GM12875 (cell line): Measurements from ENCODE around the gene LRRK1.

Experiments
- H3K4me3 ChIP-seq: one replicate; pipeline ENCODE4 v1.5.1; 2011; ENCODE audit warnings: low read depth, low read length, control low read depth
- TF ChIP-seq, protein P1 (sequence below): IDR thresholded peaks from 2 replicates; pipeline ENCODE4 v1.5.1; 2011; ENCODE audit warnings: low read depth, mild to moderate bottlenecking, control low read depth, inconsistent platforms, low read length, moderate library complexity, borderline replicate concordance; ENCODE audit not compliant: insufficient read depth

LRRK1 gene

DNA sequence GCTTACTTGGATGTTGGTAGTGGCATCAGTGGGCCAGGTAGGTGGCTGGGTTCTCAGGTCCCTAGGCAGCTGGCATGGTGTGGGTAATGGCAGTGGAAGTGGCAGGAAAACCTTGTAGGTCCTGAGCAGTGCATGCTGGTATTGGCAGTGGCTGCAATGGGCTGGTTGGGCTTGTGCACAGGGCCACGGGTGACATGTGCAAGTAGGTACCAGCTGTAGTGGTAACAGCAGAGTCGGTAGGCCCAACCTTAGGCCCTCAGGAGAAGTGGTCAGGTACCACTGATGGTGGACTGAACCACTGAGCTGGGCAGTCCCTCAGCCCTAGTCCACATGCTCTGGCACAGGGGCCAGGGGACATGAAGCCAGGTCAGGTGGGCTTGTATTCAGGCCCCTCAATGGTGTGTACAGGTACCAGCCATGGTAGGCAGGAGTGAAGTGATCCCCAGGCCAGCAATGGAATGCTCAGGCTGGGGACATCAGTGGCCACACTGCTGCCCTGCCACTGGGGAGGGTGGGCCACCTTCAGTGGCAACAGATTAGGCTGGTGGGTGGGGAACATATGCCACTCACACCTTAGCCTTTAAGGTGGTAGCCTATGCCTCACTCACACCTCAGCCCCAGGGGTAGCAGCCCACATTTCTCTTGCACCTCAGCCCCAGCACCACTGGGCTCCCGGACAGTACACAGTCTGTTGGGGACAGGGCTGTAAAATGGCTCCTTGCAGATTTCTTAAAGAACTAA, 118.1 kb downstream of the LRRK1 start:
- TF ChIP-seq, protein P1, sequence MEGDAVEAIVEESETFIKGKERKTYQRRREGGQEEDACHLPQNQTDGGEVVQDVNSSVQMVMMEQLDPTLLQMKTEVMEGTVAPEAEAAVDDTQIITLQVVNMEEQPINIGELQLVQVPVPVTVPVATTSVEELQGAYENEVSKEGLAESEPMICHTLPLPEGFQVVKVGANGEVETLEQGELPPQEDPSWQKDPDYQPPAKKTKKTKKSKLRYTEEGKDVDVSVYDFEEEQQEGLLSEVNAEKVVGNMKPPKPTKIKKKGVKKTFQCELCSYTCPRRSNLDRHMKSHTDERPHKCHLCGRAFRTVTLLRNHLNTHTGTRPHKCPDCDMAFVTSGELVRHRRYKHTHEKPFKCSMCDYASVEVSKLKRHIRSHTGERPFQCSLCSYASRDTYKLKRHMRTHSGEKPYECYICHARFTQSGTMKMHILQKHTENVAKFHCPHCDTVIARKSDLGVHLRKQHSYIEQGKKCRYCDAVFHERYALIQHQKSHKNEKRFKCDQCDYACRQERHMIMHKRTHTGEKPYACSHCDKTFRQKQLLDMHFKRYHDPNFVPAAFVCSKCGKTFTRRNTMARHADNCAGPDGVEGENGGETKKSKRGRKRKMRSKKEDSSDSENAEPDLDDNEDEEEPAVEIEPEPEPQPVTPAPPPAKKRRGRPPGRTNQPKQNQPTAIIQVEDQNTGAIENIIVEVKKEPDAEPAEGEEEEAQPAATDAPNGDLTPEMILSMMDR = no peak
- H3K4me3 ChIP-seq = no peak overlapping the region

DNA sequence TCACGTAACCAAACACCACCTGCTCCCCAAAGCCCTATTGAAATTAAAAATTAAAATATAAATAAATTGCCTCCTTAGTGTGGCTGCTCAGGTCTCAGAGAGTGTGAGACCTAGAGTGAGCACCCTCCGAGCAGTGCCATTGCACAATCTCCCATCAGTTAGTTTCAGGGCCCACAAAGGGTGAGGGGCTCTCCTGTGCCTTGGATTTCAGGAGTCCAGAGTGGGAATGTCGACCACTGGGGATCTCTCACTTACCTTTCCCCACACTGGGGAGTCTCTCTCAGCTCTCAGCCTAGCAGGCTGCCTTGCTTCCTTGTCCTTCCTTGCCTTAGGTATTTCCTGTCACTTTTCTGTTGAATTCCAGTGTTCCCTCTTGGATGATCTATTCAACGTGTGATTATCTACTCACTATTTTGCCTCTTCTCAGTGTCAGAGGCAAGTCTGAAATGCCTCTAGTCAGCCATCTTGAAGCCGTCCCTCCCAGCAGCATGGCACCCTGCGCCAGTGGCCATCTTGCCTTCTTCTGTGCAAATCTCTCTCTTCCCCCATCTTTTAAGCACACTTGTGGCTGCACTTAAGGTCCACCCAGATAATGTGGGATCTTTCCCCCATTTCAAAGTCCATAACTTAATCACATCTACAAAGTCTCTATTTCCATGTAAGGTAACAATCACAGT, 119.3 kb downstream of the LRRK1 start:
- no peak overlapping the region for H3K4me3 ChIP-seq
- TF ChIP-seq, protein P1 = no peak

GRCh38 chr15:101039461-101039860, 120.3 kb downstream of the LRRK1 start:
- no peak overlapping the region for H3K4me3 ChIP-seq
- TF ChIP-seq, protein P1 = no peak

- H3K4me3 ChIP-seq = no peak overlapping the region
- TF ChIP-seq, protein P1 = no peak
Measured at GRCh38 chr15:101042320-101042719, 123.2 kb downstream of the LRRK1 start.

- H3K4me3 ChIP-seq = no peak overlapping the region
- TF ChIP-seq, protein P1 = no peak
Measured at GRCh38 chr15:101043011-101043410, 123.9 kb downstream of the LRRK1 start.

DNA sequence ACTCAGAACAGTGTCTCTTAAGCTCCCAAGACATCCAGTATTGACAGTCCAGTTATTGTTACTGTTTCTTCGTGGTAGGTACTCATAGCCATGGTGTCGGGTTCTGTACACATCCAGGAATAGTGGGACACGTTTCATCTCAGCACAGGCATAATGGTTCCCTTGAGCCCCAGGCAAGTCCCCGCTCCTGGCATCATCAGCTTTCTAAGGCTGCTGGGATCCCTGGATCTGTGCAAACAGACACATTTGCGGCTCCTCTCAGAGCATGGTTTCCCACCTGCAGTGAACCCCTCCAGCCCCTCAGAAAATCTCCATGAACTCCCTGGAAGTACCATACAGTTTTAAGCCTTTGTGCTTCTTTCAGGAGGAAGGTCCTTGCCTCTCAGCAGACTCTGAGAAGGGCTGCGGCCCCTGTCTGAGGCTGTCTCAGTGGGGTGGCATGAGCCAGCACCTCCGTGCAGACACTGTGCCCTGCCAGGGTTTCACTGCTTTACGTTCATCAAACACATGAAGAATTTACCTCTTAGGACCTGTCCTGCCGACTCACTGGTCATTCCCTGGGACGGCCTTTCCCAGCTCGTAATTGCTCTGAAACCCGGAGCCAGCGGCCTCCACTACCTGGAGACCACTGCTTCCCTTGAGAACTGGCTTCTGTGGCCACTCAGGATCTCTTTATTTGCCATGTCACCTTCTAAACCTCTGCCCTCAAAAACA, 124.9 kb downstream of the LRRK1 start:
- TF ChIP-seq, protein P1 = no peak
- H3K4me3 ChIP-seq = no peak overlapping the region
